HepG2 (cell line): Measurements from ENCODE around the gene CAMSAP1. TPM values are rescaled to one million over a fixed set of nuclear protein-coding genes. Genes with fewer than 3 reads are reported as not detected.

Experiments
- ATRX ChIP-seq: sonication (generic); formaldehyde crosslinking; IDR thresholded peaks from 2 replicates; pipeline ENCODE4 v1.4.0; 2020; ENCODE audit warnings: missing genetic modification reagents, borderline replicate concordance
- GFI1 ChIP-seq: sonication (generic); formaldehyde crosslinking; IDR thresholded peaks from 2 replicates; pipeline ENCODE4 v1.5.0; 2020; ENCODE audit warnings: missing genetic modification reagents, mild to moderate bottlenecking, borderline replicate concordance
- IRF1 ChIP-seq: sonication (generic); formaldehyde crosslinking; IDR thresholded peaks from 2 replicates; pipeline ENCODE4 v1.4.0; 2020; ENCODE audit warnings: low read depth, mild to moderate bottlenecking, missing genetic modification reagents
- MAFG ChIP-seq: sonication (generic); formaldehyde crosslinking; IDR thresholded peaks from 2 replicates; pipeline ENCODE4 v1.5.1; 2020; ENCODE audit warnings: mild to moderate bottlenecking, missing genetic modification reagents
- MXD1 ChIP-seq: sonication (generic); formaldehyde crosslinking; IDR thresholded peaks from 2 replicates; pipeline ENCODE4 v1.4.0; 2020; ENCODE audit warnings: mild to moderate bottlenecking, missing genetic modification reagents
- PBX3 ChIP-seq: sonication (generic); formaldehyde crosslinking; IDR thresholded peaks from 2 replicates; pipeline ENCODE4 v1.8.1; 2023; ENCODE audit warnings: missing genetic modification reagents, inconsistent platforms, borderline replicate concordance
- TFAP4 ChIP-seq: sonication (generic); IDR thresholded peaks from 2 replicates; pipeline ENCODE4 v1.6.1; 2016; ENCODE audit warnings: low read depth, borderline replicate concordance
- ZBTB34 ChIP-seq: sonication (generic); formaldehyde crosslinking; IDR thresholded peaks from 2 replicates; pipeline ENCODE4 v1.8.0; 2022; ENCODE audit warnings: mild to moderate bottlenecking, missing genetic modification reagents
- ZNF407 ChIP-seq: sonication (generic); formaldehyde crosslinking; IDR thresholded peaks from one replicate; pipeline ENCODE4 v1.5.1; 2020; ENCODE audit warnings: mild to moderate bottlenecking, missing genetic modification reagents; ENCODE audit errors: not compliant biosample characterization
- ZNF704 ChIP-seq: sonication (generic); formaldehyde crosslinking; IDR thresholded peaks from 2 replicates; pipeline ENCODE4 v1.8.1; 2023; ENCODE audit warnings: mild to moderate bottlenecking, inconsistent platforms, moderate library complexity, missing genetic modification reagents, borderline replicate concordance
- ZNF75D ChIP-seq: sonication (generic); formaldehyde crosslinking; IDR thresholded peaks from 2 replicates; pipeline ENCODE4 v1.8.1; 2023; ENCODE audit warnings: missing genetic modification reagents, mild to moderate bottlenecking, borderline replicate concordance
- ZNF878 ChIP-seq: sonication (generic); formaldehyde crosslinking; IDR thresholded peaks from 2 replicates; pipeline ENCODE4 v1.8.1; 2023; ENCODE audit warnings: mild to moderate bottlenecking, missing genetic modification reagents, moderate library complexity
- ZSCAN20 ChIP-seq: sonication (generic); formaldehyde crosslinking; IDR thresholded peaks from 2 replicates; pipeline ENCODE4 v1.4.0; 2020; ENCODE audit warnings: missing genetic modification reagents, mild to moderate bottlenecking, borderline replicate concordance
- polyA plus RNA-seq, 8 experiments: library from polyadenylated mRNA; depleted of rRNA in 3 of 8; stranded (reverse) in 7 of 8; unstranded in 1 of 8; fragments of >200 nt; fragmentation: Illumina TruSeq in 4 of 8; extraction: Trizol in 4 of 8; gene quantifications; 2 replicates each; pipeline versions ENCODE4 v1.2.1 to v1.2.3, GENCODE V29; 2011 to 2016; ENCODE audit warnings: low read depth in 4 of 8, missing spikeins in 1 of 8, mixed read lengths in 1 of 8; ENCODE audit not compliant: insufficient read depth in 1 of 8
- total RNA-seq, 5 experiments: library from RNA; depleted of rRNA; stranded (reverse); fragments of >200 nt; fragmentation: Illumina TruSeq; extraction: Trizol; gene quantifications; 2 replicates each; pipeline ENCODE4 v1.2.3, GENCODE V29; 2016; ENCODE audit warnings: low read depth in 1 of 5

Gene CAMSAP1
- total and polyA plus RNA-seq, 2 of the 13 experiments (the other 11 are each of a cell fraction or from before 2014, with no cell fraction given), result 3.8 to 12.4 TPM

GRCh38 chr9:135908093-135908753 lies 877 bp upstream of the CAMSAP1 start (continued):
- no peak for TF ChIP-seq IRF1
- 0 out of 2 replicates have a peak, but pooled peaks have one; percentile 42 for TF ChIP-seq ZSCAN20
- TF ChIP-seq TFAP4, result no peak
- TF ChIP-seq PBX3 (CRISPR knock-in tag), result no peak
- TF ChIP-seq GFI1 (CRISPR knock-in tag), result no peak
- peak; percentile 78; the same call in 1 of the 2 replicates for TF ChIP-seq ZNF704
- peak; percentile 91 for TF ChIP-seq MXD1 (CRISPR knock-in tag)
- no peak for TF ChIP-seq ATRX (CRISPR knock-in tag)
- TF ChIP-seq ZBTB34 (CRISPR knock-in tag), result no peak
- TF ChIP-seq MAFG (CRISPR knock-in tag), result no peak
- no peak for TF ChIP-seq ZNF75D (CRISPR knock-in tag)
- TF ChIP-seq ZNF407 (CRISPR knock-in tag), result no peak
- TF ChIP-seq ZNF878, result no peak
